Lower leg skin (tissue), 3 donors: ENCODE data around the gene SMARCA2.

Source experiments
- CTCF ChIP-seq, 3 donors: fragments of 450-650 bp; IDR thresholded peaks; one replicate each; pipeline ENCODE4 v1.5.1; 2016; ENCODE audit warnings: antibody characterized with exemption in 3 of 3, mild to moderate bottlenecking in 3 of 3, moderate library complexity in 2 of 3
- POLR2A ChIP-seq, 2 donors: fragments of 450-650 bp; IDR thresholded peaks; one replicate each; pipeline ENCODE4 v1.6.1; 2016 to 2017; ENCODE audit warnings: antibody characterized with exemption in 2 of 2, mild to moderate bottlenecking in 1 of 2, moderate library complexity in 1 of 2

GRCh38 chr9:1979741-1980367, 35.3 kb upstream of the SMARCA2 start:
- TF ChIP-seq CTCF (IDR thresholded peaks at IDR 0.05) (no peak), POLR2A (IDR thresholded peaks at IDR 0.05) (no peak)
